ENCODE results near the gene ALPK1. TPM values are rescaled to one million over a fixed set of nuclear protein-coding genes. Genes with fewer than 3 reads are reported as not detected.

The ALPK1 gene
- total and polyA plus RNA-seq, 4 donors = 2.8 to 14.0 (median 4.7) TPM

DNA sequence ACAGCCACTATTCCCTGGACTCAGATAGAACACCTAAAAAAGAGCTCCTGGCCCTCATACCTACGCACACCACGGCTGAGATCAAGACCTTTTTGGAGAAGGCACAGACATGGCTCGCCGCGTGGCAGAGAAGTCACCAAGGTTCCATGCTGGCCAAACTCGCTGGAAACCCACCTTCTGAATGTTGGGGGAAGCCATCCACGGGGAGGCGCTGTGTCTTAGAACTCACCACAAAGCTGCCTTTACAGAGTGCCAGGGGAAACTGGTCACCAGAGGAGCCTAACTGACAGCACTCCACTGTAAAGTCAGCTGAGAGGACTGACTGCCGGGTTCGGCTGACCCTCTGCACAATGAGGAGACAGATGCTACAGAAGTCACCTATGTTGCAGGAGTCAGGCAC, 120.9 kb downstream of the ALPK1 start:
- H3K9me3 ChIP-seq (ENCODE audit: control insufficient read depth in 4 of 4, low read length in 3 of 4) = no peaks in the 10 kb centered on the region
- no peak overlapping the region for H3K27ac ChIP-seq (ENCODE audit: low read depth in 1 of 2, low read length in 2 of 2)
- H3K4me3 ChIP-seq (ENCODE audit: low read depth in 1 of 3, low read length in 3 of 3) = no peak overlapping the region
- no peak overlapping the region for H3K9ac ChIP-seq (ENCODE audit: low read depth in 1 of 2, low read length in 2 of 2)
- H3K36me3 ChIP-seq (ENCODE audit: control insufficient read depth in 4 of 4, insufficient read depth in 3 of 4, low read depth in 1 of 4, low read length in 3 of 4) = peaks cover 2 to 16% (median 8%) of the 10 kb centered on the region in 4 donors
- H3K27me3 ChIP-seq (ENCODE audit: control insufficient read depth in 4 of 4, insufficient read depth in 4 of 4, low read length in 3 of 4) = no peaks in the 10 kb centered on the region
- TF ChIP-seq JUND (IDR thresholded peaks at IDR 0.05) = no peak
- no peak for TF ChIP-seq EGR1 (IDR thresholded peaks at IDR 0.05; ENCODE audit: low read depth in 2 of 2)
- no peak for TF ChIP-seq HNF4G (IDR thresholded peaks at IDR 0.05)
- no peak for TF ChIP-seq SP1 (IDR thresholded peaks at IDR 0.05)
- no peak for TF ChIP-seq YY1 (IDR thresholded peaks at IDR 0.05)
- no peak for TF ChIP-seq FOXA1 (IDR thresholded peaks at IDR 0.05)
- no peak for TF ChIP-seq FOXA2 (IDR thresholded peaks at IDR 0.05)
- TF ChIP-seq, protein P1, sequence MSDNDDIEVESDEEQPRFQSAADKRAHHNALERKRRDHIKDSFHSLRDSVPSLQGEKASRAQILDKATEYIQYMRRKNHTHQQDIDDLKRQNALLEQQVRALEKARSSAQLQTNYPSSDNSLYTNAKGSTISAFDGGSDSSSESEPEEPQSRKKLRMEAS (IDR thresholded peaks at IDR 0.05) = no peak
- no peak for TF ChIP-seq GABPA (IDR thresholded peaks at IDR 0.05 in 1 of 2, conservative IDR thresholded peaks at IDR 0.05 in 1 of 2)
- TF ChIP-seq, protein P2, sequence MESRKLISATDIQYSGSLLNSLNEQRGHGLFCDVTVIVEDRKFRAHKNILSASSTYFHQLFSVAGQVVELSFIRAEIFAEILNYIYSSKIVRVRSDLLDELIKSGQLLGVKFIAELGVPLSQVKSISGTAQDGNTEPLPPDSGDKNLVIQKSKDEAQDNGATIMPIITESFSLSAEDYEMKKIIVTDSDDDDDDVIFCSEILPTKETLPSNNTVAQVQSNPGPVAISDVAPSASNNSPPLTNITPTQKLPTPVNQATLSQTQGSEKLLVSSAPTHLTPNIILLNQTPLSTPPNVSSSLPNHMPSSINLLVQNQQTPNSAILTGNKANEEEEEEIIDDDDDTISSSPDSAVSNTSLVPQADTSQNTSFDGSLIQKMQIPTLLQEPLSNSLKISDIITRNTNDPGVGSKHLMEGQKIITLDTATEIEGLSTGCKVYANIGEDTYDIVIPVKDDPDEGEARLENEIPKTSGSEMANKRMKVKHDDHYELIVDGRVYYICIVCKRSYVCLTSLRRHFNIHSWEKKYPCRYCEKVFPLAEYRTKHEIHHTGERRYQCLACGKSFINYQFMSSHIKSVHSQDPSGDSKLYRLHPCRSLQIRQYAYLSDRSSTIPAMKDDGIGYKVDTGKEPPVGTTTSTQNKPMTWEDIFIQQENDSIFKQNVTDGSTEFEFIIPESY (IDR thresholded peaks at IDR 0.05) = no peak
- no peak for TF ChIP-seq REST (IDR thresholded peaks at IDR 0.05)
- TF ChIP-seq RXRA (IDR thresholded peaks at IDR 0.05) = no peak
- TF ChIP-seq HNF4A (conservative IDR thresholded peaks at IDR 0.05) = no peak
- TF ChIP-seq, protein P3, sequence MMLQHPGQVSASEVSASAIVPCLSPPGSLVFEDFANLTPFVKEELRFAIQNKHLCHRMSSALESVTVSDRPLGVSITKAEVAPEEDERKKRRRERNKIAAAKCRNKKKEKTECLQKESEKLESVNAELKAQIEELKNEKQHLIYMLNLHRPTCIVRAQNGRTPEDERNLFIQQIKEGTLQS (IDR thresholded peaks at IDR 0.05) = no peak
- TF ChIP-seq TAF1 (conservative IDR thresholded peaks at IDR 0.05) = no peak
- no peak for TF ChIP-seq CTCF (IDR thresholded peaks at IDR 0.05; ENCODE audit: low read depth, low read length, missing input control)
- no peak for TF ChIP-seq NR2F2 (IDR thresholded peaks at IDR 0.05)
- no peak for DNase-seq (ENCODE audit: low spot score)
- WGBS = 77% methylated on average over 10 of the region's 10 CpGs
- no peaks in the 10 kb centered on the region for H3K4me1 ChIP-seq (ENCODE audit: control insufficient read depth in 4 of 4, insufficient read depth in 4 of 4, low read length in 3 of 4)

- Histone ChIP-seq H3K4me3 (ENCODE audit: low read depth in 1 of 3, low read length in 3 of 3) (no peak overlapping the region), H3K9ac (ENCODE audit: low read depth in 1 of 2, low read length in 2 of 2) (no peak overlapping the region), H3K9me3 (ENCODE audit: control insufficient read depth in 4 of 4, low read length in 3 of 4) (no peaks in the 10 kb centered on the region), H3K4me1 (ENCODE audit: control insufficient read depth in 4 of 4, insufficient read depth in 4 of 4, low read length in 3 of 4) (no peaks in the 10 kb centered on the region), H3K36me3 (ENCODE audit: control insufficient read depth in 4 of 4, insufficient read depth in 3 of 4, low read depth in 1 of 4, low read length in 3 of 4) (peaks cover 0 to 19% (median 7%) of the 10 kb centered on the region in 4 donors), H3K27me3 (ENCODE audit: control insufficient read depth in 4 of 4, insufficient read depth in 4 of 4, low read length in 3 of 4) (no peaks in the 10 kb centered on the region), H3K27ac (ENCODE audit: low read depth in 1 of 2, low read length in 2 of 2) (no peak overlapping the region)
- 95% methylated on average over 7 of the region's 7 CpGs for WGBS
- no peak for DNase-seq (ENCODE audit: low spot score)
- TF ChIP-seq JUND (IDR thresholded peaks at IDR 0.05) (no peak), NR2F2 (IDR thresholded peaks at IDR 0.05) (no peak), REST (IDR thresholded peaks at IDR 0.05) (no peak), FOXA1 (IDR thresholded peaks at IDR 0.05) (no peak), HNF4A (conservative IDR thresholded peaks at IDR 0.05) (no peak), FOXA2 (IDR thresholded peaks at IDR 0.05) (no peak), HNF4G (IDR thresholded peaks at IDR 0.05) (no peak), TAF1 (conservative IDR thresholded peaks at IDR 0.05) (no peak)
- TF ChIP-seq, protein P1 (IDR thresholded peaks at IDR 0.05) = no peak
- TF ChIP-seq, protein P2 (IDR thresholded peaks at IDR 0.05) = no peak
- TF ChIP-seq, protein P3 (IDR thresholded peaks at IDR 0.05) = no peak
These were observed 124.7 kb downstream of the ALPK1 start for GRCh38 chr4:112421911-112422310.
